Measurements from ENCODE around the gene ZBTB45.

Gene ZBTB45

DNA sequence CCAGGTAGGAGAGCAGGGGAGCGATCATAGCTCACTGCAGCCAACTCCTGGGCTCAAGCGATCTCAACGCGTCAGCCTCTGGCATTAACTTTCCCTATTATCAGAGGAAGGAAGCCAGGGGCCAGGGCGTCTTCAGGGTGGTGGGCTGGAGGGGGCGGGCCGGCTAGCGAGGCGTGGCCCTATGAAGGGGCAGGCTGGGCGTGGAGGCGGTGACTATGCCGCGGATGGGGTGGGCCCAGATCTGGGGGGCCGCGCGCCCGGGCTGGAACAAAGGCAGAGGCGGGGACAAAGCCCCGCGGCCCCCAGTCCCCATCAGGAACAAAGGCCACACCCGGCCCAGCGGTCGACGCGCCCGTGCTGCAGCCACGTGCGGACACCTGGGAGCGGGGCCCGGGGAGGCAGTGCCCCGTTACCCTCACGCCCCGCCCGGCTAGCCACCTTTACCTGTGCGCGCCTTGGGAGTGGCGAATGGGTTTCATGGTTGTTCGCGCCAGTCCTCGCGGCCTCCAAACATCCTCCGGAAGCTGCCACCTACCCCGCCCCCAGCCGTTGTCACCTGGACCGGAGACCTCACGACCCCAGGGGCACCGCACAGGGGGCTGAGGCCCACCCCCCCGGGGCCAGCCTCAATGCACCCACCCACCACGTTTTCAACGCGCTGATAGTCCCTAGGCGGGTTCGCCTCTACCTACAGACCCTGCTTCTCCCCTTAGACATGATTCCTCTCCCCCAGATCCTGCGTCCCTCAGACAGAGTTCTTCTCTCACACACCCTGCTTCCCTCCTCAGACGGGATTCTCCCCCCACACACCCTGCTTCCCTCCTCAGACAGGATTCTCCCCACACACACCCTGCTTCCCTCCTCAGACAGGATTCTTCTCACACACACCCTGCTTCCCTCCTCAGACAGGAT is 18.9 kb upstream of the ZBTB45 start:
- no peak for DNase-seq

DNA sequence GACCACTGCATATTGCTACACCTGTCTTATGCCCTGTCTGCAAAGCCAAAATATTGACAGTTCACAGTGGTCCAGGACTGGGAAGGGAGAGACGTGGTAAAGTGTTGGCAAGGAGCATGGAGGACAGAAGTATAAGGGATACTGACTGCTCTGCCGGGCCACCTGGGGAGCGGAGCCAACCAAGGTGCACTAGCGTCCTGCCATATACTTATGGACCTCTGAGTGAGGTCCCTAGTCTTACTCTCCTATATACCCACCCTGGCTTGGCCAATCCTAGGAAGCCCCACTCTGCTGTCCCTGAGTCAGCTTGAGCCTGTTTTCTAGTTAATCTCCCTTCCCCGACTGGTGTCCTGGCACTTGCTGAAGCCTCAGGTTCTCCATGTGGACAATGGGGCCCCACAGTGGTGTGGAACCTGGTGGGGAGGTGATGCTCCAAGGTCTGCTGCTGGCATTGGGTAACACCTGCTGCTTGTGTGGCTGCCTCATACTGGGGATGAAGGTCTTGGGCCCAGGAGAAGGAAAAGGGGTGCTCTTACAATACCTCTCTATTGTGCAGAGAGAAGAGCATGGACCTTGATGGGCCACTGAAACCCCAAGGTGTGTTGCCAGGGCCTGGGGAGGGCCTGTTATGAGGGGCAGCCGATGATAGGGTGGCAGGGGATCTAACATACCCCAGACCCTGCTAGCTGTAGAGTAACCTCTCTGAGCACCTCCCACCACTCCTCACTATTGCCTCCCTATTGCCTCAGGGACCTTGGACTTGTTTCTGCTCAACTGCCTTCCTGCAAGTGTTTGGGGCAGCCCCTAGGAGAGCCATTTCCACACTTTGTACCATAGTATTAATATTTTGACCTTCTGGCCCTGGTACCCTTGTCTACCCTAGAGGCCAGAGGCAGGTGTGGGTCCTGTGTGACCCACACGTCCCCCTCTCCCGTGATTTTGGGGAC is 17.5 kb upstream of the ZBTB45 start:
- DNase-seq: no peak

- DNase-seq: no peak
These were observed 16.2 kb upstream of the ZBTB45 start for GRCh38 chr19:58535857-58536256.

DNA sequence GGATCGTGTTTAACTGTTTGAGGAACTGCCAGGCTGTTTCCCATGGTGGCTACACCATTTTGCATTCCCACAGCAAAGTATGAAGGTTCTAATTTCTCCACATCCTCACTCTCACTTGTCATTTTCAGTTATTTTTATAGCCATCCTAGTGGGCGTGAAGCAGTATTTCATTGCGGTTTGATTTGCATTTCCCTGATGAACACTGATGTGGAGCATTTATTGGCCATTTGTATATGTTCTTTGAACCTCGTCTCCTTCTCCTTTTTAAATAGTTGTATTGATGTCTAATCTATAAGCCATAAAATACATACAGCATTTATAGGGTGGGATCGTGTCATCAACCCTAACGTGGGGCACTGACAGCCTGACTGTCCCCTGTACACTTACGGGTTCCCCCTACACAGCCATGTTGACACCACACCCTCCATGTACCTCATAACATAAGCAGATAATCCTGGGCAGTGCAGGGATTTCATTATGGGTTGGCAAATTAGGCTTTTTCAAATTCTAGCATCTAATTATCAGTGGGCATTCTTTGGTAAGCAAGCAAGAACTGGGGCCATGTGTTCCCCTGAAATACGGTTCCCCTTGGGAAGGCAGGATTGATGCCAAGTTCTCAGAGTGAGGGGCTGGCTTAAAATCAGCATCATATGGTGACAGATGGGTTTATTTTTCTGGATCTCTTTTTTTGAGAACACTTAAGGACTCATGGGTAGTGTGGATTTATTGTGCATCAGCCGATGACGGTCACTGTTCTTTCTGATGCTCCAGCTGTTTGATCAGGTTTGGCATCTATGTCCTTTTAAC is 11.6 kb upstream of the ZBTB45 start:
- no peak for DNase-seq

DNA sequence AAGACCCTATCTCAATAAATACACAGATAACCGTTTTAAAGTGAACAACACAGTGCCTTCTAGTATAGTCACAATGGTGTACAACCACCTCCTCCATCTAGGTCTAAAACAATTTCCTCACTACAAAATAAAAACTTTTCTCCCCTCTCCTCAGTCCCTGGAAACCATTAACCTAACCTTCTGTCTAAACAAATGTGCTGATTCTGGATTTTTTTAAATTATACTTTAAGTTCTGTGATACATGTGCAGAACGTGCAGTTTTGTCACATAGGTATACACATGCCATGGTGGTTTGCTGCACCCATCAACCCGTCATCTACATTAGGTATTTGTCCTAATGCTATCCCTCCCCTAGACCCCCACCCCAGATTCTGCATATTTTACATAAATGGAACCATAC is 9.8 kb upstream of the ZBTB45 start:
- DNase-seq: no peak

- DNase-seq: no peak
These were observed 3.1 kb upstream of the ZBTB45 start for GRCh38 chr19:58522709-58523108.

GRCh38 chr19:58521651-58522050 is 2.0 kb upstream of the ZBTB45 start:
- DNase-seq: no peak

DNA sequence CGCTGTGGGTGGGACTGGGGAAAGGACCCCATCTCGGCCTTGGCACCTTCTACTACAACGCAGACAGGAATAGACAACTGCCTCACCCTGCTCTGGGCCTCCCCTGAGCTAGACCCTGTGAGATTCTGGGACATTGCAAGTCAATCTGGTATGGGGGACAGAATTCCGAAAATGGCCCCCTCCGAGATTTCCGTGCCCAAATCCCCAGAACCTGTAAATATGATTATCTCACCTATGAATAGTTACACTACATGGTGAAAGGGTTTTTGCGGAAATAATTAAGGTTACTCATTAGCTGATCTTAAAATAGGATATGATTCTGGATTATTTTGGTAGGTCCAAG is 618 bp upstream of the ZBTB45 start:
- no peak for DNase-seq

- DNase-seq: no peak
These were observed 589 bp downstream of the ZBTB45 start for GRCh38 chr19:58519087-58519354.

- DNase-seq: no peak
These were observed 1.1 kb downstream of the ZBTB45 start for GRCh38 chr19:58518256-58519086.

GRCh38 chr19:58516964-58517833 is 2.4 kb downstream of the ZBTB45 start:
- no peak for DNase-seq

- DNase-seq: no peak
These were observed 3.3 kb downstream of the ZBTB45 start for GRCh38 chr19:58516246-58516836.

- DNase-seq: no peak
These were observed 4.4 kb downstream of the ZBTB45 start for GRCh38 chr19:58515259-58515658.

DNA sequence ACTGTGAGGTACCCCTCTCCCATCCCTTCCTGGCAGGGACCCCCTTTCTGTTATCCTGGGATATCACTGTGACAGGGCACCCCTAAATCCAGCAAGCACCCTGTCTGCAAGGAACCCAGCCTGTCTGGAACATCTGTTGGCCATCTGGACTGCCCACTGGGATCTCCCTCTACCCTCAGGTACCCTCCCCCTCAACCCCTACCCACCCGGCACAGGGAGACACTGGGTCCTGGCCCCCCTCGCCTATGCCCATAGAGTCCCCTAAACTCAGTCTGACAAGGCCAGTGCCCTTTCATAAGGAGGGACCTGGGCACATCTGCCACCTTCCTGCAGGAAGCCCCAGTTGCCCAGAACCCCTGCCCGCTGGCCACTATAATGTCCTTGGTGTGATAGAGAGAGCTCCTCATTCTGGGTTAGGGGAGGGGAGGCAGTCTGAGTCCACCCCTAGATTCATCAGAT is 5.0 kb downstream of the ZBTB45 start:
- DNase-seq: no peak

GRCh38 chr19:58513694-58514563 is 5.7 kb downstream of the ZBTB45 start:
- peak; percentile 85 for DNase-seq

- no peak for DNase-seq
These were observed 6.4 kb downstream of the ZBTB45 start for GRCh38 chr19:58513213-58513693.

- DNase-seq: no peak
These were observed 8.0 kb downstream of the ZBTB45 start, which contains the start of gene SLC27A5 for GRCh38 chr19:58511353-58512208. Gene SLC27A5 (minus strand): TSS chr19:58511992. CDS start chr19:58511955, 37 bp downstream.

- no peak for DNase-seq
These were observed 9.3 kb downstream of the ZBTB45 start for GRCh38 chr19:58510084-58510862.

All from NCI-H1048 (cell line).